Kidney glomerular epithelial cell (primary cell): ENCODE measurements around the gene GAB3.
"Not testable (repeated sequence)": the region's sequence is repeated elsewhere in the genome, so short reads cannot be mapped to it uniquely, and the experiment has no call there.

Source experiments
- DNase-seq: peaks from one replicate; lab custom pipeline; 2025; lab: John Stamatoyannopoulos, UW

Gene GAB3

DNA sequence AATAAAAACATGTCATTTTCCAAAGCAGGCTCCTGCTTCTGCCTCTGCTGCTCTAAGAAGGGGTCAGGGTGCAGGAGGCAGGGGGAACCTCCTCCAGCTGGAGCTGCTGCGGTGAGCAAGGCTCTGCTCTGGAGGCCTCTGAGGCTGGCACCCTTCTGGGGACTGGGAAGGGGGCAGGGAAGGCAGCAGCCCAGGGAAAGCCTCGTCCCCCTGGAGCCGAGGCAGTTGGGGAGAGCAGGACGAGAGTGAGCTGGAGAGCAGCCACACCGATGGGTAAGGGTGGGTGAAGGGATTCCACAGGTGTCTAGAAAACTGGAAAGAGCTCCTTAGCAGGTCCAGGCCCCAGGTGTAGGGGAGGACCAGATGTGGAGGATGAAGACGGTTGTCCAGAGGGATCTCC lies 95.5 kb downstream of the GAB3 start:
- DNase-seq = no peak

DNA sequence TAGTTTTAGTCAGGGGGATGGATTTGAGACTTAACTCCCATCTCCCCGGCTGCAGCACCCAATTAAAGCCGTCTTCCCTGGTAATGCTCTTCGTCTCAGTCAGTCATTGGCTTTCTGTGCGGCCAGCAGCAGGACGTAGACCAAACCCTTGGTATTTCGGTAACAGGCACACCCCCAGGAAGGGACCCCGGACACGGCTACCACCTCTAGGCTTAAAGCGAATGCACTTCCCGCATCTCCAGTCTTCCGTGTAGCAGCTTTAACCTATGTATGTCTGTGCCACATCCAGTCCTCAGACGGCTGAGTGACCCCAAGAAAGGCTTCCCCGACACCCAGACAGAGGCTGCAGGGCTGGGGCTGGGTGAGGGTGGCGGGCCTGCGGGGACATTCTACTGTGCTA lies 96.0 kb downstream of the GAB3 start:
- no peak for DNase-seq

DNA sequence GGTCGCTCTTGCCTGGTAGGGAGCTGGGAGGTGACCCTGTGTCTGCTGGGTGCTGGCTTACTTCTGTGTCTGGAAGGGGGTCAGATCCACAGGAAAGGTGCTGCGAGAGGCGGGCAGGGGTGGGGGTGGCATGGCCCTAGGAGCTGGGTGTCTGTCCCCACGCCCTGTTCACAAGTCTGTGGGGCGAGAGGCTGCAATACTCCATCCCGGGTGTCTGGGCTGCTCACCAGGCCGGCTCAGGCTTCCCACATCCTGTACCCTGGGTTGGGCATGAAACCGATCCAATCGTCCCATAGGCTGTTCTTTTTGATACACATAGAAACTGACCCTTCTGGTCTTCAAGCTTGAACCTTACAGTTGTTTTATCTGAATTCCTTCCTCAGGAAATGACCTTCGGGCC lies 96.5 kb downstream of the GAB3 start:
- no peak for DNase-seq

DNA sequence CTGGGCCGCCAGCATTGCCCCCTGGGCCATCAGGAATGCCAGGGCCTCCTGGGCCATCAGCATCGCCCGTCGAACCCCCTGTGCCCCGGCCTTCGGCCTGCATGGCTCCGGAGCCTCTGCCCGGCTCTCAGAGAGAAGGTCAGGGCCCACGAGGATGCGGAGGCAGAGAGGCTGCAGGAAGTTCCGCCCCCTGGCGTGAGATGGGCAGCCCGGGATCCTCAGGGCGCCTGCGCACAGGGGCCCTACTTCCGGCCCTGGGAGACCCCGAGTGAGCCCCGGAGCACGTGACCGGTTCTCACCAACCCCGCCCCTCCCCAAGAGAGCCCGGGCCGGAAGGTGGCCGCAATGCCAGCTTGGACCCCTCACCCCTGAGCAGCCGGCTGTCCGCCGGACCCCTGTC lies 97.5 kb downstream of the GAB3 start, which contains the start of gene CTAG2:
Gene CTAG2, minus strand, starts transcription at position 167 of the 400 bp plus-strand sequence. Its CDS starts 64 bp downstream, at position 103.
- not testable (repeated sequence) for DNase-seq

DNA sequence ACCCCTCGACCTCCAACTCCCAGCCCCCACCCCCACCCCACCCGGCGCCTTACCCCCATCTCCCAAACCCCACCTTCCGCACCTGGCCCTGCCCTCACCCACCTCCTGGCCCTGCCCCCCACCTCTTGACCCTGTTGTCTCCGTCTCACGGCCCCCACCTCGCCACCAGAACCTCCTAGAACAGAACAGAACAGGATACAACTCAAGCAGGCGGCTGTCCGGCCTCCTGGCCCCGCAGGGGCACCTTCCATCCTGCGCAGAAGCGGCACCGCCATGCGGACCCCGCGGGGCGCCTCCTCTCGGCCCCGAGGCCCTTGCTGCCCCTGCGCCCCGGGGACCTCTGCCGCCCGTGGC lies 97.9 kb downstream of the GAB3 start:
- DNase-seq = no peak

DNA sequence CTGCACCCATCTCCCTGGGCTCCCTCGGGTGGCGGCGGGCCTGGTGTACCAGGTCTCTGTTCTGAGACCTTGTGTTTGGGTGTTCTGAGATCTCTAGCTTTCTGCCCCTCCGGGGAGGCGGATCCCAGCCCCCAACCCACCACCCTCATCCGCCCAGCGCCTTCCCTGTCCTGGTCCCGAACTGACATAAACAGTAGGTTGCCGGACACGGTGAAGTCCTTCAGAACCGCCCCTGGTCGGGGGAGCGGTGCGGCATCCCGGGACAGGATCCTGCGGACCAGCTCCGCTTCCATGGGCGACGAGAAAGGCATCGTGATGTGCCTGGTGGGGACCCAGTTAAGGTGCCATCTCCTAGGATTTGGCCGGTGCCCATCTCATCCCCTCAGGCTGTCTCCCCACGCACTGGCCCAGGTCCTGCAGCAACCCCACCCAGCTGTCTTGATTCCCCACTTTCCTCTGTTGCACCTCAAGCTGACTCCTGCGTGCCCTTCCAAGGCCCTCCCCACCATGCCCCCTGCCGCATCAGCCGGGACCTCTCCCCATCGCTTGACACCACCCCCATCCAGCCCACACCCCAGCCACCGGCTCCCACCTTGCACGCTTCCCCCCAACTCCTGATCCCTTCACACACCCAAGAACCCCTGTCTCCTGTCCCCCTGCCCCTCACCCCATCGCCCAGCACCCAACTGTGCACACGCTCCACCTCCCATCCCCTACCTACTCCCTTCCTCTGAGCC lies 98.4 kb downstream of the GAB3 start:
- no peak for DNase-seq

DNA sequence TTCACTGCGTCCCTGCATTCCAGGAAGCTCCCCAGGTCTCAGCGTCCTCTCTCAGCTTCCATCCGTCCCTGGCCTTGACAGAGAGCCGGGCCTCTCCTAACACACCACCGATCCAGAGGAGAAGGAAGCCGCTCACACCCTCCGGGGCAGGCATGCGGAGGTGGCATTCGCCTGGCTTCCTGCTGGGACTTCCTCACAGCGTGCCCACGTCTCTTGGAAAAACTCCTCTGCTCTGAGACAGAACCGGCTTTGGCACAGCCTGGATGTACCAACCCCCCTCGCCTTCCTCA lies 100.7 kb downstream of the GAB3 start:
- DNase-seq = no peak

DNA sequence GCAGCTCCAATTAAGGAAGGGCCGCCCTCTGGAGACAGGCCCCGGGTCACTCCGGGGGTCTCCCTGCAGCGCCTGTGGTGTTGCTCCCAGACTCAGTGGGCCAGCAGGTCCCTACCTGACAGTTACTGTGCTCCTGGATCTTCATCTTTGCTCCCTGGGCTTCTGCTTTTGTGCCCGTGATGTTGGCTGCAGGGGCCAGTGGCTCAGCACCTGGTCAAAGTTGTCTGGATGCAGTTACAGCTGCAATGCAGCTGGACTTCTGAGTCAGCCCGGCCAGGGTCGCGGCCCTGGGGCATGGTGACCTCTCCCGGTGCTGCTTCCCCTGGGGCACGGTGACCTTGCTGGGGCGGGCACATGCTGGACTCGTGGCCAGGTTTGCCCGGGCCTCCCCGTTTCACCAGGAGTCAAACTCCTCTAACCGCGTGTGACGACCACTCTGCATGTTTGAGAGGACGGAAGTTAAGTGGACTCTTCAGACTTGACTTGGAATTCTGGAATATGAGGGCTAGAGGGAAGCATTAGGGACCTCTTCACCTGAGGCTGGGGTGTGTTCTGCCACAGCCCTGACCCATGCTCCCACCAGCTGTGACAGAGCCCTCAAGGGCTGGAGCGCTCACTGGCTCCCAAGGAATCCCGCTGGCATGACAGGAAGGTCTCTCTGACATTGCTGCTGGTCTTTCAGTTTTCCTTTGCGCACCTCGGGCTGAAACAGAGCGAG lies 101.2 kb downstream of the GAB3 start:
- no peak for DNase-seq

DNA sequence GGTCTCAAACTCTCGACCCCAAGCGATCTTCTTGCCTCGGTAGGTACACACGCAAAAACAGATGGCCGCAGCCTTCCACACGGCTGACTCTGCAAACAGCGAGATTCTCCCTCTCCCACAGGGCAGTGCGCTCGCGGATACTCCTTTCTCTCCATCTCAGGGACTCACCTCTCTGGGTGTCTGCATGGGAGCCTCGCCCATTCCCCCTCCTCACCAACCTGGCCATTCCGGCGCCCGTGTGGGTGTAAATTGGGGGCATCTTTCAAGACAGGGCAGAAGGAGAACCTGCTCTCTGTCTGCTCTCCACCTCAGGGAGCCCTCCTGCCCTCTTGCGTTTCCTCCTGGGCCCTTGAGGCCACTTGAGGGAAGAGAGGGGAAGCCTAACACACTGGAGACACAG lies 101.9 kb downstream of the GAB3 start:
- DNase-seq = no peak

DNA sequence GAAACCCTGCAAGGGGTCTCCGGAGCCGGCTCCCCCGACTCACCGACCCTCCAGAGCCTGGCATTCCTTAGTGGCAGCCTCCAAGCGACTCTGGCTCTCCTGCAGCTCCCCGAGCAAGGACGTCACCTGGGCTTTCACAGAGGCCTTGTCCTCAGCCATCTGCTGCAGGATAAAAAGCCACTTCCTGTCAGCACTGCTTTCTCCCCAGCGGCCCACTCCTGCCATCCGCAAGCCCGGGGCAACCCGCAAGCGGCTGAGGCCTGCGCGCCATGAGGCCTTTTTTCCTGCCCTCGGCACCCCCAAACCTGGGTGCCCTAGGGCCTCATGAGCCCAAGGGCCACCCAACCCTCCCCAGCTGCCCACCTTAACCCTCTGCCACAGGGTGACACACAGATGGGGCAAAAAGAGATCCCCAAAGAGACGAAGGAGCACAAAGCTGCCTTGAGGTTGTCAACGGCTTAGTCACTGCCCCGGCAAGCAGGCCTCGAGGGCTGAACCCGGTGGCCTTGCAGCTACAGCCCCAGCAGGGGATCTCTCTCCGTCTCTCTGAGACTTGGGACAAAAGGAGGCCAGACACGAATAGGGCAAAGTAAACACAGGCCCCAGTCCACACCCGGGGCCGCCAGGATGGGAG lies 105.0 kb downstream of the GAB3 start:
- DNase-seq = not testable (repeated sequence)

DNA sequence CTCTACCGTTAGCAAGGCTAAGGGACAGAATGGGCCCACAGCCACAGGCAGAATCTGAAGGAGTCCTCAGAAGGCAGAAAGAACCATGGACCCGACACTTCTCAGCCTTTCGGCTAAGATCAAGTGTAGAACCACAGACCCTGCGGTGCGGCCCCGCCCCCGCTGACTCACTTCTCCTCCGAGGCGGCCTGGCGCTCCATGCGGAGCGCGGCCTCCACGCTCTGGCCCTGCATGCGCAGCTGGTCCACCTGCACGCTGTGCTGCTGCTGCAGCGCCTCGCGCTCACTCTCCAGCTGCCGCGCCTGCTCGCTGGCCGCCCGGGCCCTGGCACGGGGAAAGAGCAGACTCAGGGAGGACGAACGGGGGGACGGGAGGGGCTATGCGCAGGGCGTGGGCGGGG lies 107.2 kb downstream of the GAB3 start:
- not testable (repeated sequence) for DNase-seq

DNA sequence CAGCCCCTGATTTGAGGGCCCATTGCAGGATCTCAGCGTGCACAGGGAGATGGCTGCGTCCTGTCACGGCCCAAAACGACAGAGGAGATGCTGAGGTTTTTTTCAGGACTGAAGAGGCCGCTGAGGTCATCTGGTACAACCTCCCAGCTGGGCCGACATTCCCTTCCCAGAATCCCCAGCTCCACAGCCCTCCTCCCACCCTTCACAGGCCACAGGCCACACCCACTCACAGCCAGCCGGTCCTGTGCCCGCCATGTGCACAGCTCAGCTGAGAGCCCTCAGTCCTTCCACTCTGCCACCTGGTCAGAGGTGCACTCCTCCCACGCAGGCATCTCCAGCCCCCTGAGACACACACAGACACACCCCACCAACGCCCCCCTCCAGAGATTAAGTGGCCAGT lies 109.1 kb downstream of the GAB3 start:
- not testable (repeated sequence) for DNase-seq

DNA sequence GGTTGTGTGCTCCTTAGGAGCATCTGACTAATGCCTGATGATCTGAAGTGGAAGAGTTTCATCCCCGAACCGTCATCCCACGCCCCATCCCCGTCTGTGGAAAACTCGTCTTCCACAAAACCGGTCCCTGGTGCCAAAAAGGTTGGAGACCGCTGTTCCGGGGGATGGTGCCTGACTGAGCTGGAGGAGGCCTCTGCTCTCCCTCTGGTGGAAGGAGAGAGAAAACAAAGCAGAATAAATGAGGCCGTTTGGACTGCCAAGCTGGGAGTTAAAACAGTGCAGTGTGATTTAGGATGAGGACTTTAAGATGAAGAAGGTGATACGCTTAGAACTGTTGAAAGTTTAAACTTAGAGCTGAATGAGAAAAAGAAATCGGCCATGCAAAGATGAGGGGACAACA lies 117.2 kb downstream of the GAB3 start:
- DNase-seq = not testable (repeated sequence)

DNA sequence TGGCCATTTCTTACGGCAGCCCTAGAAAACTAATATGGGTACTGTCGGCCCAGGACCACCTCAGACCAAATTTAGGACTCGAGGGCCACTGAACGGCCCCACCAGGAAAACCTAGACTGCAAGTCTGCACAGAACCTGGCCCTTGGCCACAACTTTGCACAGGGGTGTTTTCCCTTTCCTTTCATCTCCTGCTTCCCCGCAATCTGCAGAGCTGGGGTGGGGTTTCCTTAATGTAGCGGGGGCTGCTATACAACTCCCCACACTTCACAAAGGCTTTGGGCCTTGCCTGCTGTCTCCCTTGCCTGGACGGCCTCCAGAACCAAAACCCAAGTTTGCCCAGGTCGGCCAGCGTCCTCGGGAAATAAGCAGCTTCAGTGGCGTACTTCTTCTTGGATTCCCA lies 119.9 kb downstream of the GAB3 start:
- not testable (repeated sequence) for DNase-seq

DNA sequence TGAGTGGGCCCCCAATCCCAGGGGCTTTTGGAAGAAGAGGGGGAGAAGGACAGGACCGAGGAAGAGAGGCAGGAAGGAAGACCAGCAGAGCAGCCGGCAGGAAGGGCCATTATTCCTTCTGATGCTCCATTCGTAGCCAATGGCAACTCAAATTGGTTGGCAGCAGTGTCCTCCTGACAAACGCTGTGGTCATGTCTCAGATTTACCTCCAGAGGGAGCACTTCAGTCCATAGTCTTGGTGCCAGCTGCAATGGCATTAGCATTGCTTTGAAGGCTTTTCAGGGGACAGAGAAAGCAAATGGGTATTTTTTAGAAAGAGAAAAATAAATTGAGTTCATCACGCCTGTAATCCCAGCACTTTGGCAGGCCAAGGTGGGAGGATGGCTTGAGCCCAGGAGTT lies 121.9 kb downstream of the GAB3 start:
- DNase-seq = not testable (repeated sequence)
